Stimulated activated CD8-positive, alpha-beta memory T cell treated with anti-CD3 and anti-CD28 coated beads, Interleukin-7, amount 100 ng/mL, for 24 hours (primary cell): Measurements from ENCODE around the gene TMEM163.

Source experiments
- DNase-seq: peaks from one replicate; pipeline ENCODE4 v3.0.0-alpha.2; 2020; ENCODE audit warnings: low read depth

The TMEM163 gene

DNA sequence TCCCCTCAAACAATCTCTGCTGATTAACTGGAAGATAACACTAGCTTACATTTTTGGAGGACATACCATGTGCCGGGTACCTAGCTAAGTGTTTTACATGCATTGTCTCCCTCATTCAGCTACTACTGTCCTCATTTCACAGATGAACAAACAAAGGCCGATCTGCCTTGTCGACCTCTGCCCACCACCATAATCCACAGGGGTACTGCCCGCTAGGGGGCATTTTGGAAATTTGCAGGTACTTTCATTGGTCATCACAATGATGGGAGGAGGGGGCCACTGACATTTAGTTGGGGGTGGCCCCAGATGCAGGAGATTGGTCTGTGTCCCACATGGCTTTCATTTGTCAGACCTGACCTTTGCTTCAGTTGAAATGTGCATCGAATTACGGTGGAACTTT, 3.9 kb upstream of the TMEM163 start:
- no peak for DNase-seq

DNA sequence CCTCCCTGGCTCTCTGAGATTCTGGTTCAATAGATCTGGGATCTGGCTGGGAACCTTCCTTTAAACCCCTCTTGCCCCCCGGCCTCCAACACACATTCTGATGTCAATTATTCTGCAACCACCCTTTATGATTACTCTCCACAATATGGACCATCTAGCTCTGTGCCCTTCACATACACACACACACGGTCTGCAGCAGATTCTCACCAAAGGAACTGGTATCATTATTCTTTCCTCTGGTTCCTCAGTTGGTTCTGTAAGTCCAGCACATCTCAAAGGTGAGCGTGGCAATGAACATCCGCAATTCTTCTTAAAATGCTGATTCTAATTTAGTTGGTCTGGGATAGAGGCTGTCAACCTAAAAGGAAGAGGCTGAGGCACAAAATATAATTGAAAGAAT, 2.8 kb upstream of the TMEM163 start:
- DNase-seq = no peak

- DNase-seq = no peak
Observed at GRCh38 chr2:134718023-134718816, 580 bp downstream of the TMEM163 start.

DNA sequence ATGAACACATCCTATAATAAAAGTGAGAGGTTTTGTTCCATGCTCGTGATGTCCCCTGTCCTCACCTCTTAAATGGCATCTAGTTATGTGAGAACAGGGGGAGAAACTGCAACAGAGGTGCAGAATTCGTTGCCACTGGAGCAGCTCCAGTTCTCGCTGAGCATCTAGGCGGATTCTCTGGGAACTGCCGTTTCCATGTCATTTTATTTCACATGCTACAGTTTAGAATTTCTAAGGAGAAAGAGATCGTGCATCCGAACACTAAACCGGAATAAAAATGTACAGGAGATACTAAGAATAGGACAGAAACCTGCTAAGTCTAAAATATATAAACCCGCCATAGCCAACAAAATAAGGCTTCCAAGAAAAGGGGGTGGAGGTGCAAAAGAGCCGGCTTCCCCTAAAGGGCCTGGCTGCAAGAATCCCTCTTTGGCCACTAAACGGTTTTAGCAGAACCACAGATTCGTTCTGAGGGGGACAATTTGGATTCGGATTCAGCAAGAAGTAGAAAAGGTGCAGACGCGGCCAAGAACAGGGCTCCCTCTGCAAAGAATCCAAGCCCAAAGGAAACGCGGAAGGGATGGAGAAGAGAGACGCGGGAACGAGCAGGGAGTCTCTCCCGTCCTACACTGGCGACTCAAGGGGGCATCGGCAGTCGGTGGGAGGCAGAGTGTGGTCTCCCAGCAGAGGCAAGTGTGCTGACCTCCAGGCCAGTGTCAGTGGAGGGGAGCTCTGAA, 1.3 kb downstream of the TMEM163 start:
- DNase-seq = no peak

DNA sequence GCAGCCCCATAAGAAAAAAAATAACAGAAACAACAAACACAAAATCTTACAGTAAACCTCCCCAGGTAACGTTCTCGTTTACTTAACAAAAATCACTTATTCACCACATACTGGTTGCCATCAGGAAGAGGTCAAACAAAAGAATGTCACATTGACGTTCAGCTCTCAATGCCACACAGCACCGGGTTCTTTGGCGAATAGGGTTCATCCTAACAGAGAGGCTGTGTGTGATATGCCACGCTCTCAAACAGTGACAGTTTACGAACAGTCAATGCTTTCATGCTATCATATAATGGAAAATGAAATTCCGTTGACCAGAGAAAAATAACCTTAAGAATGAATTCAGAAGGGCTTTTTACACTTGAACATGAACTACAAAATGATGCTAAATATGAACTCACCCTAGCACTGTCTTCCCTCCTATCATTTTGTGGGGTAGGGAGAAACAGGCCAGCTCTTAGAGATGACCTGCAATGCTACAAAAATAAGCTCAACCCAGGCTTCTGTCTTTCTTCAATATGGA, 2.0 kb downstream of the TMEM163 start:
- DNase-seq = no peak

DNA sequence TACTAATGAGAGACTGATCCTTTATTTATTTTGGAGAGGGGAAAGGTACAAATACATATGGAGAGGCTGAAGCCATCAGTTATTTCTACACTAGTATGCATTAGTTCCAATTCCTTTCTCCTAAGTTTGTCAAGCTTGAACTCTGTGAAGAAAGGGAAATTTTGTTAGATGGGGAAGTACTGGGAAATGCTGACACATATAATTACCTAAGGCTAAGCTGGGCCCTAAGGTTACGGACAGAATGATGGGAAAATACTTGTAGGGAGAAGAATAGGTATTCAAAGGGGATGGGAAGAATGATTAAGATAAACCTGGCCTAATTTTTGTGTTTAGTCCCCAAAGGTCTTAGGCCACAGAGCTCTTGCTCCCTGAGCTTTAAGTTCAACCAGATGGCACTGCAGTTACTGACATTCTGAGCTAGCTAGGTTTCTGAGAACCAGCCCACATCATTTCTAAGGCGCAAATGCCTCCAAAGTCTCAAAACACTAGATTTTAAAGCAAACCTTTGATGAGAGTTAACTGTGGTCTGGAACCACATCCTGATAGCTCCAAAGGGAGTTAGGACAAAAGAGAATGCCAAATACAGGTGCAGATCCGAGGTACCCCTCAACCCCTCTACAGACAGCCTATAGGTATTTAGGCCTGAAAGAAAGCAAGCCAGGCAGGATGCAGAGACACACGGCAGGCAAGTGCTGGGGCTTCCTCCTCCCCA, 2.7 kb downstream of the TMEM163 start:
- no peak for DNase-seq

- DNase-seq = no peak
Observed at GRCh38 chr2:134714228-134714627, 4.6 kb downstream of the TMEM163 start.

GRCh38 chr2:134713606-134714005, 5.2 kb downstream of the TMEM163 start:
- DNase-seq = no peak

GRCh38 chr2:134713176-134713575, 5.6 kb downstream of the TMEM163 start:
- no peak for DNase-seq

- no peak for DNase-seq
Observed at GRCh38 chr2:134712736-134713135, 6.1 kb downstream of the TMEM163 start.

DNA sequence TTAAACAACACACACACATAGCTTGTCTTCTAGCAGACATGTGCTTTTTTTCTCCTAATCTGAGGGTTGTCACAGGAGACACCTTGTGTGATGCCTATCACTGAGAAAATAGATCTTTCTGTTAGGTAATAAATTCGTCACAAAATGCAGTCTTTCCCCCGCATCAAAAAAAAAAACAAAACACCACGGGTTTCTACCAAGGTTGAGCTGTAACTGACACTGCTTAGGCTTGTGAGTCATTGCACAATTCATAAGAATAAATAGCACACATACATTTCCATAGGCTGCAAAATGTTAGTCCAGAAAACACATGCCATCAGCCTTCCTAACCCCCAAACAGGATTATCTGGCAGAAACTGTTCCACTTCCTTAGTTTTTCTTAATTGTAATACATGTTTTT, 6.5 kb downstream of the TMEM163 start:
- no peak for DNase-seq

GRCh38 chr2:134711692-134712091, 7.1 kb downstream of the TMEM163 start:
- DNase-seq = no peak

- DNase-seq = no peak
Observed at GRCh38 chr2:134707330-134707676, 11.5 kb downstream of the TMEM163 start.

DNA sequence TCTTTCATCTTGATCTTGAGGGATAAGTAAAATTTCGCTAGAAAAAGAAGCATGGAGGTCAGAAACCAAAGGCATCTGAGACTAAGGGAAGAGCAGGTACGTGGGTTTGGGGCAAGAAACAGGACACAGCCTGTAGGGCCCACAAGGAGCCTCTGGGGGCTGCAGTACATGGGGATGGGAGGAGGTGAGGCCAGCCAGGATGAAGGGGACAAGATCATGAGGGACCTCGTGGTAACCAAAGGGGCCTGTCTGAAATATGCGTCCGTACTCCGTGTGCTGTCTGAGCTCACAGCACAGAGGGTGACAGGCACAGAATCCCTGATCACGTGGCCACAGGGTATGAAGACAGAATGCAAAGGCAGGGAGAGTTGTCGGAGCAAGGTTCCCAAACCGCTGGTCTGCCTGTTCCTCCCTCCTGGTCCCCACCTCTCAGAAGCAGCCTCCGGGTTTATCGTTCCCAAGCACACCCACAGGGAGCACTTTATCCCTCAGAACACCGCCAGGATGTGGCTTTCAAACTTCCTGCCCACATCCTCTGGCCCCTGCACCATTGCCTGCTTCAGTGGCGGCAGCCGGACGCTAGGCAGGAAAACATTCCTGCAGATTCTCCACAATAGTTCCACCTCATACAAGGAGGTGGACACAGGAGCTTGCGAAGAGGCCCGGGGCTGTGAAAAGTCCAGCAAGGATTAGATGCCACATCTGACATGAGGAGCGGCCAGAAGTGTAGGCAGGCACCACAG, 12.0 kb downstream of the TMEM163 start:
- DNase-seq = no peak

- no peak for DNase-seq
Observed at GRCh38 chr2:134705861-134706586, 12.8 kb downstream of the TMEM163 start.

- DNase-seq = no peak
Observed at GRCh38 chr2:134704173-134704572, 14.6 kb downstream of the TMEM163 start.

GRCh38 chr2:134703426-134703825, 15.4 kb downstream of the TMEM163 start:
- DNase-seq = no peak

- DNase-seq = no peak
Observed at GRCh38 chr2:134700730-134701129, 18.1 kb downstream of the TMEM163 start.

- no peak for DNase-seq
Observed at GRCh38 chr2:134694411-134694810, 24.4 kb downstream of the TMEM163 start.

GRCh38 chr2:134693359-134694330, 25.2 kb downstream of the TMEM163 start:
- DNase-seq = no peak
